GM12864 (cell line): ENCODE results near the gene CPT2.

ENCODE experiments used
- DNase-seq: peaks from one replicate; pipeline ENCODE4 v3.0.0-alpha.2; 2011; ENCODE audit warnings: low read depth
- H3K4me3 ChIP-seq: 2 replicates; pipeline ENCODE4 v1.5.1; 2011; ENCODE audit warnings: mild to moderate bottlenecking, low read depth, low read length, control low read depth
- TF ChIP-seq, protein P1 (sequence below): IDR thresholded peaks from 2 replicates; pipeline ENCODE4 v1.5.1; 2011; ENCODE audit warnings: low read depth, mild to moderate bottlenecking, moderate library complexity, low read length, control low read depth, inconsistent platforms; ENCODE audit errors: missing control alignments

CPT2 gene

DNA sequence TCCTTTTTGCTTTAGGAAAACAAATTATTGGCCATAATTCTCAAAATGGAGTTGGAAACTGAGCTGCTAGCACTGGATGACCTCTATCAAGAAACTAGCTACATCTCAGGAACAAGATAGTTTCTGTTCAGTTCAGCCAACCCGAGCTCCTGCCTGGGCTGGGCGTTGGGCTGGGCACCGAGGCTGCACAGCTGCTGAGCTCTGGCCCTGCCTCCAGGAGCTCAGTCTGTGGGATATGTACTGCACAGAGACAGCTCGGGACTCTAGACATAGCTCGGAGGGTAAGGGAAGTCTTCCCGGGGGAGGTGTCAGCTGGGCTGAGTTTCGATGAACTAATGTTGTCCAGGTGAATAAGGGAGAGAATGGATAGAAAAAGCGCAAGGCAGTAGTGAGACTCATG, 29.7 kb upstream of the CPT2 start:
- no peak overlapping the region for H3K4me3 ChIP-seq
- DNase-seq: no peak
- TF ChIP-seq, protein P1, sequence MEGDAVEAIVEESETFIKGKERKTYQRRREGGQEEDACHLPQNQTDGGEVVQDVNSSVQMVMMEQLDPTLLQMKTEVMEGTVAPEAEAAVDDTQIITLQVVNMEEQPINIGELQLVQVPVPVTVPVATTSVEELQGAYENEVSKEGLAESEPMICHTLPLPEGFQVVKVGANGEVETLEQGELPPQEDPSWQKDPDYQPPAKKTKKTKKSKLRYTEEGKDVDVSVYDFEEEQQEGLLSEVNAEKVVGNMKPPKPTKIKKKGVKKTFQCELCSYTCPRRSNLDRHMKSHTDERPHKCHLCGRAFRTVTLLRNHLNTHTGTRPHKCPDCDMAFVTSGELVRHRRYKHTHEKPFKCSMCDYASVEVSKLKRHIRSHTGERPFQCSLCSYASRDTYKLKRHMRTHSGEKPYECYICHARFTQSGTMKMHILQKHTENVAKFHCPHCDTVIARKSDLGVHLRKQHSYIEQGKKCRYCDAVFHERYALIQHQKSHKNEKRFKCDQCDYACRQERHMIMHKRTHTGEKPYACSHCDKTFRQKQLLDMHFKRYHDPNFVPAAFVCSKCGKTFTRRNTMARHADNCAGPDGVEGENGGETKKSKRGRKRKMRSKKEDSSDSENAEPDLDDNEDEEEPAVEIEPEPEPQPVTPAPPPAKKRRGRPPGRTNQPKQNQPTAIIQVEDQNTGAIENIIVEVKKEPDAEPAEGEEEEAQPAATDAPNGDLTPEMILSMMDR: no peak

DNA sequence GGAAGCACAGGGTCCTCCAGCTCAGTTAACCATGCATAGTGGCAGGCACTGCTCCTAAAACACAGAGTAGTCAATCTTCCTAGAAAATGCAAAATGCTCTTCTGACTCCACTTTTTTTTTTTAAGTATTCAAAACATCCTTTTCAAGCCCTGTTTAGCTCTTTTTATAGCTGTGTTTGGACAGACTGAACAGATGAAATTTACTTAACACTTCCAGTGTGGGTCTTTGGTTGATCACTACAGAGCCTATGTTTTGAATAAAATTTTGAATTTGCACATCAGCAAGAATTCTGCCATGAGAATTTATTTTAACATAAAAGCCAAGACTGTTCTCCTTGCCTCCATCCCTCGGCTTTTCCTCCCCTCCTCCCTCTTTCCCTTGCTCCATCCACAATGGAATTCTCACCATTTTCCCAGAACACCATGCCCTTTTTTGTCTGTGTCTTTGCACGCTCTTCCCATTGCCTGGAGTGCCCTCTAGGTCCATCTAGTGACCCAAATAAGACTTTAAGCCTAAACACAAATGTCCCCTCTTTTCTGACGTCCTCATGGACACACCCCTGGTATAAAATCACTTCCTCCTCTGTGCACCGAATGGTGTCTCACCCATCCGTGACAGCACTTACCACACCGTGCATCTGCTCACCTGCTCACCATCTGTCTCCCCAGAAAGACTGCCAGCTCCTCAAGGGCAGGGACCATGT, 24.0 kb upstream of the CPT2 start:
- no peak for DNase-seq
- TF ChIP-seq, protein P1: no peak
- H3K4me3 ChIP-seq: no peak overlapping the region

DNA sequence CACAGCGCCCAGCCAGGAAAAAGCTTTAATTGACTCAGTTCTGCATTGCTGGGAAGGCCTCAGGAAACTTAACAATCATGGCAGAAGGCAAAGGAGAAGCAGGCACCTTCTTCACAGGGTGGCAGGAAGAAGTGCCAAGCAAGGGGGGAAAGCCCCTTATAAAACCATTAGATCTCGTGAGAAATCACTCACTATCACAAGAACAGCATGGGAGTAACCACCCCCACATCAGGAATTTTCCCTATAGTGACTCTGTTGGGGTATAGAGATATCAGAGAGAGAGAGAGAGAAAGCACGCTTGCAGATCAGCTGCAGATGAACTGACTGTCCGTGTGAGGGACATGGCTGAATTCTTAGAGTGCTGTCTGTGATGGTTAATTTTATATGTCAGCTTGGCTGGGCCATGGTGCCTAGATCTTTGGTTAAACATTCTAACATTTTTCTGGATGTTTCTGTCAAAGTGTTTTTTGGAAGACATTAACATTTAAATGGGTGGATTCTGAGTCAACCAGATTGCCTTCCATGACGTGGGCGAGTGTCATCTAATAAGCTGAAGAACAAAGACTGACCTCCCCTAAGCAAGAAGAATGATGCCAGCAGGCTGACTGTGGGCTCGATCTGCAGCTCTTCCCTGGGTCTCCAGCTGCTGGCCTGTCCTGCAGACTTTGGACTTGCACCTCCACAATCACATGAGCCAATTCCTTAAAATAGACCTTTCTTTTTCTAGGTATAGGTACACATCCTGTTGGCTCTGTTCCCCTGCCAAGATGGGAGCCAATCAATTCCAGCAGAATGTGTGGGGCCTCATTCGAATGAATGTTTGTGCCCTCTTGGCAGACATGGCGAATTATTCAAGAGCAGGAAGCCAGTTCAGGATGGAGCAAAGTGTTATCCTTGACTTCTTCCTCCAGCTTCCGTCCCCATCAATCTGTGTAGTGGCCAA, 21.4 kb upstream of the CPT2 start:
- TF ChIP-seq, protein P1: no peak
- DNase-seq: no peak
- H3K4me3 ChIP-seq: no peak overlapping the region

DNA sequence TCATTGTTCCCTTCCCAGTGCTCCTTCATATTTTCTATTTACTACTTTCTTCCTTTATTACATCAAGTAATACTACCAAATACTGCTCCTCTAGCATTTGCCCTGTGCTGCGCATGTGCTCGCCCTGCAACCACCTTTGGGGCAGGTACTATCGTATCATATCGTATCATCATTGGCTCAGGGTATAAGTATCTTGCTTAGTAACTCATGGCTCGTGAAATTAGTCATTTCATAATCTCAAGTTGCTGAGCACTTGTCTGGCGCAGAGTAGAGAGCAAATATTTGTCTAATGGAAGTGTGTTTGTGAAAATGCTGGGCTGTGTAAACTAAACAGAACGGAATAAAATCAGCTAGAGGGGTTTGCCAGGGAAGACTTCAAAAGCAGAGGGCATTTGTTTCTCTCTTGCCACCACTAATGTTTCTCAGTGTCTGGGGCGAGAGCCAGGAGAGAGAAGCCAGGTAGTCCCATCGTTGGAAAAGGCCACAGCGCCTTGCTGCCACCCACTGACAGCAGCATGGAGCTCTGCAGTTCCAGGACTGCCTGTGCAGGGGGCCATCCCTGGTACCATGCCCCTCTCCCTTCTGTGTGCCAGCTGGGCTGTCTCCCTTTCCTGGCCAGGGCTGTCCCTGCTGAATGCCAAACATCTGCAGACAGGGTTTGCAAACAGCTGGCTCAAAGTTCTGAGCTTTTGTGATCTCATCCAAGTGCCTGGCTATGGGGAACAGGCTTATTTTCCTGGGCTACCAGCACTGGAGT, 20.0 kb upstream of the CPT2 start:
- TF ChIP-seq, protein P1: no peak
- H3K4me3 ChIP-seq: no peak overlapping the region
- DNase-seq: no peak

DNA sequence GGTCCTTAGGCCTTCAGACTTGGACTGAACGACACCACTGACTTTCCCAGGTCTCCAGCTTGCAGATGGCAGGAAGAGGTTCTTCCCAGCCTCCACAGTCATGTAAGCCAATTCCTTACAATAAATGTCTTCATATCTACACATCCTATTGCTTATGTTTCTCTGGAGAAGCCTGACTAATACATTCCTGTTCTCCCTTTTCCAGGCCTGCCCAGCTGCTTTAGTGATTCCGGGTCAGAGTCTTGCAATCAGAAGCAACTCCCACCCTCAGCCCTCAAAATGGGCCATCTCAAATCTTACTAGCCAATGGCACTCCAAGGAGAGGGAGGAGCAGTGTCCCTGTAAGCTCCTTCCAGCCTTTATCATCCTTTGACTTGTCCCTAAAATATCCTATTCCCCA, 16.4 kb upstream of the CPT2 start:
- H3K4me3 ChIP-seq: no peak overlapping the region
- TF ChIP-seq, protein P1: no peak
- no peak for DNase-seq

DNA sequence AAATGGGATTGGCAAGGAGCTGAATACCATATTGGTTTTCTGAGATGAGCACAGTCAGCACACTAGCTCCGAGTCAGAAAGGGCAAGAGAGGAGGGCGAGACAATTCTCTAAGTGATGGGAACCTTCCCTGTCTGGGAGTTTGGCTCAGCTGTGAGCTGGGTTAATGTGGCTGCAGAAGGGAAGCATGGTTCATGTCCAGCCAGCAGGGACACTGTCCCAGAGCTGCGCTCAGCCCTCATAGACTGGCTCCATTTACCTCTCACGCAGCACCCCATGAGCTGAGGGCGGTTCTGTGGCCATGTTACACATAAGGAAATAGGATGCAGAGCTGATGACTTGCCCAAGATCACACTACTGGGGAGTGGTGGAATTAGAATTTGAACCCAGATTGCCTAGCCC, 15.7 kb upstream of the CPT2 start:
- no peak overlapping the region for H3K4me3 ChIP-seq
- TF ChIP-seq, protein P1: no peak
- DNase-seq: no peak
